A204.1 (cell line): Measurements from ENCODE around the gene SOX5.
"Not testable (repeated sequence)": the region's sequence is repeated elsewhere in the genome, so short reads cannot be mapped to it uniquely, and the experiment has no call there.

ENCODE experiments used
- FAIRE-seq: peaks from 2 replicates; lab custom pipeline; 2012; peaks lifted over from hg19 to GRCh38; lab: Jason Lieb, UNC

The SOX5 gene

DNA sequence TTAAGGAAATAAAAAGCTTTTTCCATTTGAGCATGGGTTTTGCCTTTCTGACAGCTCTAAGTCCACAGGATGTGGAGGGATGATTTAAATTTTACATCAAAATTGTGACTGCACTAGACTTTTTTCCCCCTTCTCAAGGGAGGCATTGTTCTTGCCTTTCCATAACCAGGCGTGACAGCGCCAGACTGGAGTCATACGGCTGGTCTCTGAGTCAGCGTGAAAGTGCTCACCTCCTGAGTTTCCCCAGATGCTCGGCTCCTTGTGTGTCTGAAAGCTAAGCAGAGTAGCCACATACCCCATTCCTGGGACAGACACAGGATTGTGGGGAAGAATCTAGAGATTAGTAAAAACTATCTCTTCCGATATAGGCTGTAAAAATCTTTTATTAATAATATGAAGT lies 43.1 kb downstream of the SOX5 start:
- no peak for FAIRE-seq

DNA sequence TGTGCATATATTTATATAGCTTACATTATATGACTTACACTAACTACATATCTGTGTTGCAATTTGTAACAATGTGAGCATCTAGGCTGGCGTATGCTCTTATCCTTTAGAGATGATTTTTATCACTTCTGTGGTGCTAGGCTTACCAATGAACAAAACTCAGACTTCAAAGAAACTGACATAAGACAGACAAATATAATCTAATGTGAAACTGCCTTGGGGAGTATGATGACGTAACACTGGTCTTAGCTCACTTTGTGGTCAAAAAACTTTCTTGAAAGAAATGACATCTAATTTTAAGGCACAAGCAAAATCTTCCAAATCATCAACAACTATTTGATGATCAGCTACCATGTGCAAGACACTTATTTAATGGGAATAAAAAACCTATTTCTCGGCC lies 50.0 kb downstream of the SOX5 start:
- no peak for FAIRE-seq

DNA sequence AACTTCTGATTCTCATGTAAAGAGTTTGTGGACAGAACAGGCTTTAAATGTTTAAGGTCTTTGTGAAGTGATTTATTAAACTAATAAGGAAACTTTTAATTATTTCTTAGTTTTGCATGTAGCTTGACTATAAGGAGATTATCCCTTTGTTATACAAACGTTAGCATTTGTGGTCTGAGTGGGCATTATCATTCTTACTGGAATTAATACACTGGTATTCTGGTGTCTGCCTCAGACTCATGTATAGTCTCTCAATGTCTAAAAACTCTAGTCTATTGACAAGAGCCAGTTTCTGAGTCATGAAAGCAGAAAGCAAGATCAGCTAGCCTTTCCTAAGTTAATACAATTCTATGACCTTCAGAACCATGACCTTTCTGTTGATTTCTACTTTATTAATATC lies 51.3 kb downstream of the SOX5 start:
- FAIRE-seq: no peak

DNA sequence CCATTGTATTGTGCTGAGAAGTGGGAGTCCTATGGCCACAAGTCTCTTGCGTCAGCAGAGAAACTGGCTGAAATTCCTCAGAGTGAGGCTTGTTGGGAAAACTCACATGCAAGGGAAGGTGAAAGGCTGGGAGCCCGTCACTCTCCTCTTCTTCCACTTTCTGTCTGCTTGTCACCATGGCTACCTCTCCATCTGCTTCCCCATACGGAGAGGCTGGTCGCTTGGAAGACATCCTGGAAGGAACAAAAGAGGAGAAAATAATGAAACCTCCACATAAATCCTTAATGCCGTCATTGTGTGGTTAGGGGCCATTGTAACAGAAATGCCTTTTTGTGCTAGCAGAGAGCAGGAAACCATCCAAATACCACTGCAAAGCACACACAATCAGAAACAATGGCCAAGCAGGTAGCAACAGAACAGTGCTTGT lies 53.7 kb downstream of the SOX5 start:
- no peak for FAIRE-seq

DNA sequence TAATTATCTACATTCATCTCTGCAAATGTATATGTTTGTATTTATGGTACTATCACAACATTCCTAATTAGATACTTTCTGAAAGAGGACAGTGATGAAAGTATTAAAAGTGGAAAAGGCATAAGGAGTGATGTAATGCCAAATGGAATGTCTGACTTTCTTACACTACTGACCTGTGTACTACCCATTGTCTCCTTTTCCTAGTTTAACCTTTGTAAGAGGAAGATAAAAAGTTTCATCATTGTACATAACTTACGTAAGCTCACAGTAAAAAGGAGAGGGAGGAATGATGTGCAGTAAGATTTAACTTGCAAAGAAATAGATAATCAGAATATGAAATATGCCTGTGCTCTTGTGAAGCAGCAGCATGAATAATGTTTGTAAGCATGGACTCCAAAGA lies 55.9 kb downstream of the SOX5 start:
- no peak for FAIRE-seq

DNA sequence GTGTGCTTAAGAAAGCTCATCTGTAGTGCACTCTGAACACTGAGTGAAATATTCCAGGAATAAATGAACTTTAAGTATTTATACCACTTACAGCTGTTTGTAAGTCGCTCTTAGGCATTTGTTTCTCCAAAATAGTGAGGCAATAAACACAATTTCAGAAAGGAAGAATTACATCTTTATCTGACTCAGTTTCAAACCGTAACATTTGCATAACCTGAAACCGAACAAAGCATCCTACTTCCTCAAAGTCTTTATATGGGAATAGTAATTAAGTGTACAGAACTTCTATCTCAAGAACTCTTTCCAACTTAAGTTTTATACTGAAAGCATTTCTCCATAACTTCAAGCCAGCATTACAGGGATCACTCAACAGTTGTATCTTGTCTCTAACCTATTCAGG lies 58.4 kb downstream of the SOX5 start:
- no peak for FAIRE-seq

DNA sequence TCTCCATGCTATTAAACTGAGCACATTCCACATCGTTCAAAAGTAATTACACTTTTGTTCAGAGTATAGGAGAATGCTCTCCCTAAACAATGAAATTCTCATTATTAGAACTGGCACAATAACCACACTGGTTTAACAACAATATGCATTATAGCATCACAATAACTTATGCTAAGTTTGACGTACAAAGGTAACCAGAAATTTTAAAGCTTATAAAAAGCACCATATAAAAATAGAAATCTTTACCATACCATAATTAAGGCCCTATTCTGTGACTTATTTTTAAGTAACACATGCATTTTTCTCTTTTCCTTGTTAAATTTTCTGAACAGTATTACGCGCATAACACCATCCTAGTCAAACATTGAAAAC lies 60.4 kb downstream of the SOX5 start:
- FAIRE-seq: no peak

DNA sequence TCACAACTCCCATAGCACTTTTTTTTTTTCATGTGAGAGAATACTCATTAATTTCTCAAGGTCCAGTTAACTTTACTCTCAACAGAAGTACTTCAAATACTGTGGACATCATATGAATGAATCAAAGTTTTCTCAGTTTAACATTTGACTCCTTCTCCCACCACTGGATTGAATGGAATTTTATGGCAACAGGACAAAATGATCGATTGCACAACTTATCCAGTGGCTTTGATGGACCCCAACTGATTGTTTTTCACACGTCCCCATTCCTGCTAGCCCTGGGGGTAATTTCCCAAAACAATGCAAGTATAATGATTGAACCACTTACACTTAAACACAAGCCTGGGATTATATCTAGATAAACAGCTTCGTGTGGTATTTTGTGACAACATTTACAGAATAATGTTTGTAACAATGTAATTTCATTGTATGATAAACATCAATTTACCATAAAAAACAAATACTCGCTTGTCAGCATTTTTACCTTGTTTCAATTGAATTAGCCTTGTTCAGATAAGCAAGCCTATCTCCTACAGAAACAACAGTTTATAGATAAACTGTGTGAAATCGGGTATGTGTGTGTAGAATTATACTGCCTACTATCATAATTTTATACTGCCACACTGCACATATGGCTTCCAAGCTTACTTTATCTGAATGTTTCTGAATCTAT lies 60.9 kb downstream of the SOX5 start:
- no peak for FAIRE-seq

DNA sequence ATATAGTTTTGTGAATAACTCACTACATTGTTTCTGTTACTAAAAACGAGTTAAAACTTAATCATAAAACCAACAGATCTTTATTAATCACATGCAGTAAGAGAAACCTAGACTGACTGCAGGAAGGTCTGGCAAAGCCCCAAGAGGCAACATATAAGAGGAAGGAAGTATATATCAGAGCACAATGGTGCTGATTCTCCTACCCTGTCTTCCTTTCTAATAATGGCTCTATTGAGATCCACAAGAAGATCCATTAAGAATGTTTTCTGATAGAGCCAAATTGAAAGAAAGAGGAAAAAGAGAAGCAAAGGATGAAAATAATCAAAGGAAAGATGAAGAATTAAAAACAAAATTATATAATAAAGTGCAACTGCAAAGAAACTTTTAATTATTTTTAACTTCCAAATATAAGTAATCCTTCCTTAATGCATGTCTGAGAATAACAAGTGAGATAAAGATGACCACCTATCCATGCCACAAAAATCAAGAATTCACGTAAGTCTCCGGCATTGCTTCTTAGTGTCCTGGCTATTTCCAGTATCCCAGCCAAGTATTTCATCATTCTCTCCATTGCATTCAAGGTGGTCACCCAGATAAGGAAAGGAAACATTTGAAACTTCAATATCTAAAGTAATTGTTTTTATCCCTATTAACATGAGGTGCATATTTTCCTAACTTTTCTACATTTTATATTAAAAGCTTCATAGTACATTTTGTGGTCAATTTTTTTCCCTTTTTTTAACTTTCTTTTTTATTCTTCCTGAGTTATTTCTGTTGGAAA lies 62.2 kb downstream of the SOX5 start:
- FAIRE-seq: peak; percentile 70

DNA sequence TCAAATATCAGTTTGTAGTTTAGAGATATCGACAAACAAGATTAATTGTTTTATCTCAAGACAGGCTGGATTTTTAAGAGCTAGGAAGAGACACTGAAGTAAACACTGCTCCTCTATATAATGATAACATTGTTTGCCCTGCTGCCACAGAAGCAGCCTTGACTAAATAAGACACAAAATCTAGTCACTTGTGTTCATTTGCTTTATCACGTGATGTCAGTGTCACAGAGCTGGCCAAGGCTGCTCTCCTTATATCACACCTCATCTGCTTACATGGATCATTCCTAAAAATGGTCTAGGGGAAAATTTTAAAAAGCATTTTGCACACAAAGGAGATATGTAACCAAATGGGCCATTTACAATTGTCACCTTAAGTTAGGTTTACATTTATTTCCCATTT lies 64.1 kb downstream of the SOX5 start:
- no peak for FAIRE-seq

DNA sequence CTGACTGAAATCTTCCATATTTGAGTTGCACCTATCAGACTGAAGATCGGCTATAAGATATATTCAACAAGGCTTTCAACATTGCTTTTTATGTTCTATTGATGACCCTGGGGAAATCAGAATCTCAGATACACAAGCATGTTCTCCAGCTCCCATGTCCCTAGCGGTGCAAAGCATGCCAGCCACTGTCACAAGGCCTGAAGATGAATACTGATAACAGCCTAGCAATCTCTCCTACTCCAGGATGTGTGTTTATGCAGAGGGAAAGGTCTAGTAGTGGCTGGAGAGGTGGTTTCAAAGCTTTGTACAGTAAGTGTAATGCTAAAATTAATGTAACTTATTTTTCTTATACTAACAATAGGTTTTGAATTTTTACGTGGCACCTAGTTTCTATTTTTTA lies 64.6 kb downstream of the SOX5 start:
- no peak for FAIRE-seq

DNA sequence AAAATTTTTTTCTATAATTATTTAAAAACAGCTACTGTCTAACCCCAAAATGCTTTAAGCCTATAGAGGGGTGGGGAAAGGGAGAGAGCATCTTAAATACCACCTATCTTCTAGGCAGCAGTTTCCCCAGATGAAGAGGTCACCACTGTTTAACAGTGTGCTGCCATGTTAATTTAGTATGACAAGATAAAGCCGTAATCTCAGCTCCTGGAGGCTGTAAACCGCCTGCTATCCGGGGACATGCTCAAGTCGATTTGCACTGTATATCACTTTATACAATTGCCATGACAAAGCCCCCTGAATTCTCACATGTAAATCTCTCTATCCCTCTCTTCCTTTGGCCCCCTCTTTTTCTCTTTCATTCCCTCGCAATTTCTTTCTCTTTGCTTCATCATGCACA lies 68.5 kb downstream of the SOX5 start:
- FAIRE-seq: no peak

DNA sequence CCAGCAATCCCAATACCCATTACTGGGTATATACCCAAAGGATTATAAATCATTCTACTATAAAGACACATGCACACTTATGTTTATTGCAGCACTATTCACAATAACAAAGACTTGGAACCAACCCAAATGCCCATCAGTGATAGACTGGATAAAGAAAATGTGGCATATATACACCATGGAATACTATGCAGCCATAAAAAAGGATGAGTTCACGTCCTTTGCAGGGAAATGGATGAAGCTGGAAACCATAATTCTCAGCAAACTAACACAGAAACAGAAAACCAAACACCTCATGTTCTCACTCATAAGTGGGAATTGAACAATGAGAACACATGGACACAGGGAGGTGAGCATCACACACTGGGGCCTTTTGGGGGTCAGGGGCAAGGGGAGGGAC lies 72.9 kb downstream of the SOX5 start:
- FAIRE-seq: not testable (repeated sequence)

DNA sequence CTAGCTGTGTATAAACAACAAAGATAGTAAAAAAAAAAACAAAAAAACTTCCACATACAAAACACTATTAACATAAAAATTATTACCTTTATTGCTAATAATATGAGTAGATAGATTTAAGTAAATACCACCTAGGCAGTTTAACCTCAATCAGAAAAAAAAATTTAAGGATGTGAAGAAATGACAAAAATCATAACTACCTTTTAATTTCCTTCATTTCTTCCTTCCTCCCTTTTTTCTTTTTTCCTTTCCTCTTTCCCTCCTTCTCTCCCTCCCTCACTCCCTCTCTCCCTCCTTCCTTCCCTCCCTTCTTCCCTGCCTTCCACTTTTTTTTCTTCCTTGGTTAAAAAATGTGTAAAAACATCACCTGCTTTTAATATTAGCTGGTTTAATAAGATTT lies 81.7 kb downstream of the SOX5 start:
- no peak for FAIRE-seq

DNA sequence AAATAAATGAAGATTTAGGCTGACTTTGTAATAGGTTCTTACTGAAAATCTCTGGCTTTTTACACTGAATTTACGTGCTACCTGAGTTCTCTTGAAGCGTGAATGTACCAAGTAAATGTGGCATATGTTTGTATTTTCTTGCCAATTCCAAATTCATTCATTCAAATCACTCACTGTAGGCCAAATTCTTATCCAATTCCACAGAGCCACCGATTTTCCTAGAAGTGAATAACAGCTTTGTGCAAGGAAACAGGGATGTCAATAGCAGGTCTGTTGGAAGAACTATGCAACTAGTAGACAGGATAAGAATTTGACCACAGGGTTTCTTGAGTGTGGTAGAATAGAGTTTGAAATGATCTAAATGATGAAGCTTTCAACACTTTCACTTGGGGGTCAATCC lies 86.8 kb downstream of the SOX5 start:
- no peak for FAIRE-seq

DNA sequence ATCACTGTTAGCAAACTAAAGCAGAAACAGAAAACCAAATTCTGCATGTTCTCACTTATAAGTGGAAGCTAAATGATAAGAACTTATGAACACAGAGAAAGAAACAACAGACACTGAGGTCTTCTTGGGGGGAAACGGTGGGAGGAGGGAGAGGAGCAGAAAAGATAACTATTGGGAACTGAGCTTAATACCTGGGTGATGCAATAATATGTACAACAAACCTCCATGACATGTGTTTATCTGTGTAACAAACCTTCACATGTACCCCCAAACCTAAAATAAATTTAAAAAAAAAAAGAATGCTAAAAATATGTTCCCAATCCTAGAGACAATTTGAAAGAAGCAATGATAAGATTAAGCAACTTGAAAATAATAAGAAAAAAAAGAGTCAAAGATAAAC lies 89.5 kb downstream of the SOX5 start:
- FAIRE-seq: no peak

DNA sequence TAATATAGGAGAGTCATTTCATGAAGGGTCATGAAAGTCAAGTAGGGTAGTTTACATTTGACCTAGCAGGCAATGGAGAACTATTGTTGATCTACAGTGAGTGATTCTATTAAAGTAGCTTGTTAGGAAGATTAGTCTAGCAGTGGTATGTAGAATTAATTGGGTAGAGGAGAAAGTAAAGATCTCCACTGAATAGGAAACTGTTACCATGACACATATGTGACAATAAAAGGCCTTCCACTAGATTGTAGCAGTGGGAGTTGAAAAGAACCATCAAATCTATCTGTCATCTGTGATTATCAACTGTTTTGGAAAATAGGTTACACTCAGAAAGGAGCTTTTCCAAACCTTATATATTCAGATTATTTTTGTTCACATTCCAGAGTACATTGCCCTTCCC lies 92.3 kb downstream of the SOX5 start:
- no peak for FAIRE-seq

DNA sequence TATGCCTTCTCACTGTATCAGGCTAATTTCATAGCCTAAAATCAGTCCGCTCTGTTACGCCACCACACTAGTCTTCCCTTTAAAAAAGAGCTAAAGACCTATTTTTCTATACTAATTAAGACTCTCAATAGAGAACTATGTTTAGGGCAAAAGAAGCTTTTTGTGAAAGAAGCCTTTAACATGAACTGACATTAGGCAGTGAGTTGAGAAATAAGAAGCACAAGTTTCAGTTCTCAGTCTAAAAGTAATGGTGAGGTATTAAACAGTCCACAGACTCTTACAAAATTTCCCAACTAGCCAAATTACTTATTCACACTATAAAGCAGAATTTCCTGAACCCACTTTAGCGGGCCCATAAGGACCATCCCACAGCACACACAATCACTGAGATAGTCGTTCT lies 93.7 kb downstream of the SOX5 start:
- no peak for FAIRE-seq

DNA sequence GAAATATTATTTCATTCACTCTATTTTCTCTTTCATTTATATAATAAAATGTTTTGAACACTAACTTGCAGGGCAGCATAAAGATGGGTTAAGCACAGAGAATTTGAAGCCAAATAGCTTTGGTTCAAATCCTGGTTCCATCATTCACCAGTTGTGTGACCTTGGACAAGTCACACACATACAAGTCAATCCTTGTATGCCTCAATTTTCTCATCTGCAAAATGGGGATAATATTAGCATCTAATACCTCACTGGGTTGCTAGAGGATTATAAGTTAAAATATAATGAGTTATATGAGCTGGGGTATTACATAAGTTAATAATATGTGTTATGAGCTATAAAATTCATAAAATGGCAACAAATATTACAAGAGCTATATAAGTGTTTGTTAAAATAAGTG lies 94.9 kb downstream of the SOX5 start:
- no peak for FAIRE-seq

DNA sequence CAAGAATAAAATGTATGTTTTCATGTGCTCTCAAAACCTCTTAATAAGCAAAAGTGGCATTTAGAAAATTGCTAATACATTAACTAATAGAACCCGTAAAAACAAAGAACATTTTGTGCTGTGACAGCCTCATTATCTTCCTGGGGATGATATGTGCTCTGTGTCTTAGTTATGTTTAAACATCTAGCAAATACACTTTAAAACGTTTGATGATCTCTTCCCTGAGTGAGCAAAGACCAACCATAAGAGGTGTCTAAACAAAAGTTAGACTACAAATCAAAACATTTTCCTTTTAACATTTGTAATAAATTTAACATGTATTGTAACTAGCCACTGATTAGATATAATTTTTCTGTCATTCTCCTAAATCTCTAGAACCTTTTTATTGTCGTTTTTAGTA lies 95.8 kb downstream of the SOX5 start:
- peak; percentile 87 for FAIRE-seq

DNA sequence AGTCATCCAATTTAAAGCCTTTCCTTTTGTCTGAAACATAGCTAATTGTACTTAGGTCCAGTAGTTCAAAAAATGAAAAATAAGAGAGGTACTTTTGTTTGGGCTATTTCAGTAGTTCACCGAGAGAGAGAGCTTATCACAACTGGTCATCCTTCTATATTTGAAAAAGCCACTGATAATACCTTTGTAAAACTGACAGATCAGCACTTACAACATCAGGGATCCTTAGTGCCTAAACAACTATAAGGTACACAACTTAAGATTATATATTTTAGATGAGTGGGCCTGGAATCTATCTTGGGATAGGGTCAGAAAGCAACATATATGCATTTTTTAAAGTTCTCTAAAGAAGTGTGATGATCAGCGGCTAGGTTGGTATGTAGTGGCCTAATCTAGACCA lies 97.9 kb downstream of the SOX5 start:
- FAIRE-seq: no peak

DNA sequence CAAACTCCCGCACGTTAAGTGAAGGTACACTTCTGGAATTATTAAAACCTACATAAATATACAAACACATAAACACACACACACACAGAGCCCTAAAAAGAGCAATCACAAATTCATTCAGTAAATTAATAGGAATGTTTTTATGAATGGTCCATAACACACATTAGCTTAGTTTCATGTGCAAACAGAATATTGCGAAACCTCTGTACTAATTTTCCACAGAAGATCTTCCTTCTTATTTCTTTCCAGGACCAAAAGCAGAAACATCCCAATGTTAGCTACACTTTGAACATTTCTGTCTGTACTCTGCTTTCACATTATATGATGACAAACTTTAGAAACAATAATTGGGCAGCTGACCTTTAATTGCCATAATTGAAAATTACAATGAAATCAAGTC lies 101.6 kb downstream of the SOX5 start:
- no peak for FAIRE-seq

DNA sequence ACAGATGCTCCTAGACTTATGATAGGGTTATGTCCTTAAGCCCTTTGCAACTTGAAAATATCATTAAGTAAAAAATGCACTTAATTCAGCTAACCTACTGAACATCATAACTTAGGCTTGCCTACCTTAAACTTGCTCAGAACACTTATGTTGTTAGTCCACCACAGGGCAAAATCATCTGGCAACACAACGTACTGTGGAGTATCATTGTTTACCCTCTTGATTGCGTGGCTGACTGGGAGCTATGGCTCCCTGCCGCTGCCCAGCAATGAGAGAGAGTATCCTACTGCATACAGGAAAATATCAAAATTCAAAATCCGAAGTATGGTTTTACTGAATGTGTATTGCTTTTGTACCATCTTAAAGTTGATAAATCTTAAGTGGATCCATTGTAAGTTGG lies 105.5 kb downstream of the SOX5 start:
- FAIRE-seq: no peak

DNA sequence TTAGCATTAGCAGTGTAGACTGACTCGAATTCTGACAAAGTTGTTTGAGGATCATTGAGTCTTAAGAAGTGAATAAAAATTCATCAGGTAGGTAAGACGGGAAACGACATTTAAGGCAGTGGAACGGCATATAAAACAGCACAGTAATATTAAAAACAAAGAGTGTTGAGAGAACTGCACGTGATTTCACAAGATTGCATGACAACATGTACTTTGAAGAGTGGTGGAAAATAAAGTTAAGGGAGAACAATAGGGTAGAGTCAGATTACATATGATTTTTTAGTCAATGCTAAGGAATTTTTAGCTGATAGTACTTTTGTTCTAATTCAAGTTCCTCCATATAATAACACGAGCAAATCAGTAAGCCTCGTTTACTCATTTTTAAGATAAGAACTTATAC lies 115.4 kb downstream of the SOX5 start:
- no peak for FAIRE-seq
